H1 (cell line): Measurements from ENCODE around the gene MZT2A. TPM values are rescaled to one million over a fixed set of nuclear protein-coding genes. Genes with fewer than 3 reads are reported as not detected.

Source experiments
- CTCF ChIA-PET: fragments of 300-600 bp; sonication (Branson Sonifier 250); formaldehyde crosslinking; loops from one replicate; lab custom pipeline; 2021; ENCODE audit not compliant: partially characterized antibody; lab: Charles Lee
- POLR2A ChIA-PET: fragments of 300-600 bp; sonication (Branson Sonifier 250); formaldehyde crosslinking; loops from one replicate; lab custom pipeline; 2021; ENCODE audit warnings: inconsistent platforms; ENCODE audit not compliant: partially characterized antibody; lab: Charles Lee
- DNase-seq, 2 experiments: peaks; one replicate each; pipeline versions ENCODE4 v3.0.0 to v3.0.0-alpha.2; 2010 to 2022; ENCODE audit warnings: low spot score in 2 of 2, low read depth in 1 of 2, mixed read lengths in 1 of 2
- FAIRE-seq: peaks from 2 replicates; lab custom pipeline; 2011; peaks lifted over from hg19 to GRCh38; lab: Jason Lieb, UNC
- H2AFZ ChIP-seq: 2 replicates; pipeline ENCODE4 v1.8.1; 2012; ENCODE audit warnings: low read length, inconsistent platforms
- H2AK5ac ChIP-seq: 2 replicates; pipeline ENCODE4 v1.6.1; 2013; ENCODE audit warnings: low read depth, low read length
- H2BK120ac ChIP-seq: replicated peaks from 2 replicates; pipeline ENCODE3; 2013; ENCODE audit warnings: low read depth, low read length, inconsistent platforms
- H2BK12ac ChIP-seq: 2 replicates; pipeline ENCODE4 v1.6.1; 2013; ENCODE audit warnings: low read depth, low read length
- H2BK15ac ChIP-seq: 2 replicates; pipeline ENCODE4 v1.6.1; 2013; ENCODE audit warnings: low read length
- H2BK20ac ChIP-seq: 2 replicates; pipeline ENCODE4 v1.6.1; 2013; ENCODE audit warnings: low read length
- H2BK5ac ChIP-seq: 2 replicates; pipeline ENCODE4 v1.6.1; 2013; ENCODE audit warnings: low read depth, low read length
- H3K14ac ChIP-seq: 2 replicates; pipeline ENCODE4 v1.6.1; 2013; ENCODE audit warnings: inconsistent platforms; ENCODE audit not compliant: insufficient read length
- H3K18ac ChIP-seq: 2 replicates; pipeline ENCODE4 v1.6.1; 2013; ENCODE audit warnings: low read length; ENCODE audit errors: extremely low read depth
- H3K23ac ChIP-seq: 2 replicates; pipeline ENCODE4 v1.6.1; 2013; ENCODE audit warnings: inconsistent platforms; ENCODE audit not compliant: insufficient read length
- H3K23me2 ChIP-seq: 2 replicates; pipeline ENCODE4 v1.6.1; 2013; ENCODE audit warnings: low read depth, low read length
- H3K27ac ChIP-seq: 2 replicates; pipeline ENCODE4 v1.6.1; 2011; ENCODE audit warnings: low read depth, low read length, inconsistent platforms
- H3K27me3 ChIP-seq, 4 experiments: replicated peaks in 1 of 4; 1 replicate in 1 of 4; 2 replicates in 3 of 4; pipeline versions ENCODE4 v1.6.1 to v1.8.1; 2011 to 2013; ENCODE audit warnings: low read length in 3 of 4, mild to moderate bottlenecking in 3 of 4, inconsistent platforms in 2 of 4, mixed read lengths in 2 of 4, moderate library complexity in 1 of 4; ENCODE audit not compliant: control insufficient read depth in 3 of 4, insufficient read depth in 3 of 4; ENCODE audit errors: extremely low read depth in 1 of 4
- H3K36me3 ChIP-seq, 4 experiments: 2 replicates each; pipeline versions ENCODE4 v1.6.1 to v1.8.1; 2011 to 2013; ENCODE audit warnings: mild to moderate bottlenecking in 4 of 4, low read length in 3 of 4, moderate library complexity in 2 of 4, control low read depth in 1 of 4, inconsistent platforms in 1 of 4; ENCODE audit not compliant: insufficient read depth in 4 of 4, control insufficient read depth in 2 of 4
- H3K4ac ChIP-seq: replicated peaks from 2 replicates; pipeline ENCODE3; 2013; ENCODE audit warnings: low read length, low read depth, mixed read lengths, inconsistent platforms; ENCODE audit not compliant: insufficient read length
- H3K4me1 ChIP-seq, 4 experiments: replicated peaks in 1 of 4; 1 replicate in 1 of 4; 2 replicates in 3 of 4; pipeline versions ENCODE4 v1.6.1 to v1.8.1; 2011 to 2013; ENCODE audit warnings: low read length in 3 of 4, inconsistent platforms in 2 of 4, mixed read lengths in 1 of 4; ENCODE audit not compliant: insufficient read depth in 4 of 4, control insufficient read depth in 3 of 4
- H3K4me2 ChIP-seq, 2 experiments: 2 replicates each; pipeline versions ENCODE4 v1.6.1 to v1.8.1; 2011 to 2013; ENCODE audit warnings: low read depth in 2 of 2, low read length in 2 of 2, control low read depth in 1 of 2, inconsistent platforms in 1 of 2, mild to moderate bottlenecking in 1 of 2; ENCODE audit not compliant: insufficient read depth in 1 of 2
- H3K4me3 ChIP-seq, 4 experiments: fragments of 200-600, 300-600 bp in 1 of 4; sonication (generic), shearing (Covaris generic), sonication (Bioruptor Twin) in 1 of 4; 2 replicates each; pipeline versions ENCODE4 v1.5.1 to v1.8.1; 2011 to 2016; ENCODE audit warnings: low read length in 4 of 4, low read depth in 3 of 4, control low read depth in 2 of 4, inconsistent platforms in 2 of 4, mild to moderate bottlenecking in 2 of 4, mixed read lengths in 1 of 4, moderate library complexity in 1 of 4; ENCODE audit not compliant: insufficient read depth in 2 of 4; ENCODE audit errors: extremely low read depth in 1 of 4
- H3K56ac ChIP-seq: replicated peaks from 2 replicates; pipeline ENCODE3; 2013; ENCODE audit warnings: low read depth, mild to moderate bottlenecking, mixed read lengths, low read length, inconsistent platforms; ENCODE audit not compliant: insufficient read length
- H3K79me1 ChIP-seq: 2 replicates; pipeline ENCODE4 v1.6.1; 2013; ENCODE audit warnings: low read depth, low read length, control low read depth
- H3K79me2 ChIP-seq, 2 experiments: 2 replicates each; pipeline versions ENCODE4 v1.6.1 to v1.8.1; 2012 to 2013; ENCODE audit warnings: low read length in 2 of 2, mild to moderate bottlenecking in 2 of 2, inconsistent platforms in 1 of 2; ENCODE audit not compliant: insufficient read depth in 2 of 2, control insufficient read depth in 1 of 2
- H3K9ac ChIP-seq, 4 experiments: replicated peaks in 1 of 4; 1 replicate in 1 of 4; 2 replicates in 3 of 4; pipeline versions ENCODE4 v1.6.1 to v1.8.1; 2011 to 2013; ENCODE audit warnings: low read depth in 3 of 4, low read length in 3 of 4, control low read depth in 2 of 4, mild to moderate bottlenecking in 2 of 4, moderate library complexity in 2 of 4, inconsistent platforms in 1 of 4; ENCODE audit errors: extremely low read depth in 1 of 4
- H3K9me3 ChIP-seq, 2 experiments: 2 replicates each; pipeline versions ENCODE4 v1.6.1 to v1.8.1; 2012 to 2013; ENCODE audit warnings: mild to moderate bottlenecking in 2 of 2, moderate library complexity in 2 of 2, control low read depth in 1 of 2, inconsistent platforms in 1 of 2, low read depth in 1 of 2, low read length in 1 of 2, mixed read lengths in 1 of 2; ENCODE audit not compliant: insufficient read depth in 2 of 2
- H4K20me1 ChIP-seq, 2 experiments: replicated peaks in 1 of 2; 2 replicates each; pipeline versions ENCODE3 to v1.8.1; 2011 to 2013; ENCODE audit warnings: inconsistent platforms in 2 of 2, low read length in 2 of 2, mild to moderate bottlenecking in 1 of 2; ENCODE audit not compliant: insufficient read depth in 2 of 2, control insufficient read depth in 1 of 2
- H4K5ac ChIP-seq: 2 replicates; pipeline ENCODE4 v1.6.1; 2013; ENCODE audit warnings: low read length, low read depth, mixed read lengths, inconsistent platforms; ENCODE audit not compliant: insufficient read length
- H4K8ac ChIP-seq: 2 replicates; pipeline ENCODE4 v1.8.0; 2013; ENCODE audit warnings: mild to moderate bottlenecking, moderate library complexity, low read length, inconsistent platforms; ENCODE audit not compliant: insufficient read depth; ENCODE audit errors: extremely low read depth
- H4K91ac ChIP-seq: replicated peaks from 2 replicates; pipeline ENCODE3; 2013; ENCODE audit warnings: low read length, mixed read lengths, inconsistent platforms; ENCODE audit not compliant: insufficient read length
- ASH2L ChIP-seq: fragments of 200-600, 300-600 bp; sonication (generic); IDR thresholded peaks from one replicate; pipeline ENCODE4 v1.7.1; 2017; ENCODE audit warnings: low read length
- ATF2 ChIP-seq: IDR thresholded peaks from 2 replicates; pipeline ENCODE4 v1.6.1; 2012; ENCODE audit warnings: low read length, inconsistent platforms
- BACH1 ChIP-seq: IDR thresholded peaks from 2 replicates; pipeline ENCODE4 v1.6.1; 2012; ENCODE audit warnings: low read length, improper control_type of control experiment
- JUN ChIP-seq: IDR thresholded peaks from 2 replicates; pipeline ENCODE4 v1.6.1; 2011; ENCODE audit warnings: low read depth, mild to moderate bottlenecking, improper control_type of control experiment, low read length
- JUND ChIP-seq: IDR thresholded peaks from 2 replicates; pipeline ENCODE4 v1.6.1; 2011; ENCODE audit warnings: mild to moderate bottlenecking, improper control_type of control experiment, low read length
- MAFK ChIP-seq: IDR thresholded peaks from 2 replicates; pipeline ENCODE4 v1.6.1; 2012; ENCODE audit warnings: low read depth, mild to moderate bottlenecking, improper control_type of control experiment, low read length
- MAX ChIP-seq: IDR thresholded peaks from 2 replicates; pipeline ENCODE4 v1.6.1; 2012; ENCODE audit warnings: inconsistent platforms
- POLR2AphosphoS5 ChIP-seq: IDR thresholded peaks from 2 replicates; pipeline ENCODE4 v1.6.1; 2011; ENCODE audit warnings: low read depth, low read length
- RBBP5 ChIP-seq: IDR thresholded peaks from 2 replicates; pipeline ENCODE4 v1.7.1; 2012; ENCODE audit warnings: low read depth, mild to moderate bottlenecking, inconsistent platforms, low read length, moderate library complexity, borderline replicate concordance
- SUZ12 ChIP-seq: fragments of 200-600 bp; sonication (generic); IDR thresholded peaks from 2 replicates; pipeline ENCODE4 v1.6.1; 2012; ENCODE audit warnings: mild to moderate bottlenecking, inconsistent platforms, low read length, moderate library complexity, mixed read lengths
- TBP ChIP-seq: IDR thresholded peaks from 2 replicates; pipeline ENCODE4 v1.6.1; 2011; ENCODE audit warnings: low read depth, low read length, improper control_type of control experiment
- whole genome bisulfite sequencing, 2 experiments: shearing (Covaris generic) in 1 of 2; methylation state at CpG; one replicate each; pipeline versions ENCODE4 v1.1.6 to v1.1.7; 2013 to 2015; ENCODE audit warnings: low lambda C conversion rate in 2 of 2, mixed read lengths in 2 of 2, inconsistent platforms in 1 of 2, low coverage in 1 of 2, missing lambda C conversion rate in 1 of 2; ENCODE audit not compliant: insufficient replicate concordance in 2 of 2, insufficient coverage in 1 of 2, insufficient read length in 1 of 2; ENCODE audit errors: extremely low coverage in 1 of 2, missing lambda C conversion rate in 1 of 2; 5-methylcytosine and 5-hydroxymethylcytosine counted together
- polyA plus RNA-seq, 7 experiments: library from polyadenylated mRNA; depleted of rRNA in 3 of 7; stranded (reverse) in 5 of 7; unstranded in 2 of 7; fragments of >200 nt in 5 of 7; fragments of 200-250 nt in 2 of 7; gene quantifications; 1 replicate in 5 of 7; 2 replicates in 1 of 7; 4 replicates in 1 of 7; pipeline versions ENCODE4 v1.2.1 to v1.2.3, GENCODE V29; 2011 to 2013; ENCODE audit warnings: missing spikeins in 2 of 7, mixed read lengths in 2 of 7
- total RNA-seq: library from RNA; stranded (reverse); fragmentation: NEBNext Ultra II Directional; extraction: Animal tissue kit (Norgen Biotek cat#: 25700); gene quantifications from 2 replicates; pipeline ENCODE4 v1.2.1, GENCODE V29; 2021

MZT2A gene
- total and polyA plus RNA-seq, 2 of the 8 experiments (the other 6 are each of a cell fraction or from before 2014, with no cell fraction given): 116 to 120 TPM

GRCh38 chr2:131517106-131517831 lies 25.1 kb upstream of the MZT2A start:
- Histone ChIP-seq H3K4me2 (no peak overlapping the region), H2AFZ (no peak overlapping the region), H3K18ac (no peak overlapping the region), H3K27me3 (no peaks in the 10 kb centered on the region), H3K9me3 (no peaks in the 10 kb centered on the region), H3K23me2 (no peaks in the 10 kb centered on the region), H2BK12ac (no peak overlapping the region), H3K4ac (no peak overlapping the region), H3K23ac (no peak overlapping the region), H3K4me3 (no peak overlapping the region), H3K14ac (no peak overlapping the region), H2BK5ac (no peak overlapping the region), H3K56ac (no peak overlapping the region), H2BK20ac (no peak overlapping the region), H4K20me1 (peaks cover 1 to 4% of the 10 kb centered on the region in 2 experiments), H3K9ac (no peak overlapping the region), H3K4me1 (no peaks in the 10 kb centered on the region), H4K8ac (no peak overlapping the region), H2BK120ac (no peak overlapping the region), H3K36me3 (peaks cover 2 to 39% (median 12%) of the 10 kb centered on the region in 4 experiments; a peak in 6 of 8 replicates), H4K5ac (no peak overlapping the region), H3K79me2 (no peaks in the 10 kb centered on the region), H3K79me1 (peaks cover 2% of the 10 kb centered on the region; the same call in 1 of the 2 replicates), H3K27ac (no peak overlapping the region), H2BK15ac (no peak overlapping the region), H4K91ac (no peak overlapping the region), H2AK5ac (no peak overlapping the region)
- FAIRE-seq (no peak), DNase-seq (no peak)
- ChIA-PET POLR2A (no interaction called here), CTCF (interaction anchor here (1.1 kb wide), 1 partner anchor 10 kb away, joined by 5 read pairs; no protein-coding TSS in a partner anchor)
- 97% methylated on average over 16 of the region's 17 CpGs; no CpG with 5 or more reads in 1 of the 2 experiments for WGBS, 2 experiments
- TF ChIP-seq TBP (no peak), ASH2L (no peak), POLR2AphosphoS5 (no peak), MAFK (no peak), JUND (no peak), JUN (no peak), ATF2 (no peak), RBBP5 (no peak), MAX (no peak), BACH1 (no peak), SUZ12 (no peak)
